ENCODE measurements around the gene MYOCD.

The MYOCD gene

GRCh38 chr17:12646761-12647422 is 18.8 kb upstream of the MYOCD start:
- Histone ChIP-seq H3K9ac (ENCODE audit: low read depth, low read length) (no peak overlapping the region), H3K27me3 (ENCODE audit: control insufficient read depth, insufficient read depth, low read length) (no peaks in the 10 kb centered on the region), H3K9me3 (ENCODE audit: control insufficient read depth, insufficient read depth, low read length) (no peaks in the 10 kb centered on the region), H3K4me1 (ENCODE audit: control insufficient read depth, insufficient read depth, low read length) (peaks cover 7% of the 10 kb centered on the region), H3K36me3 (ENCODE audit: control insufficient read depth, insufficient read depth, low read length) (no peaks in the 10 kb centered on the region), H3K4me3 (ENCODE audit: low read depth, low read length) (no peak overlapping the region)

GRCh38 chr17:12648498-12648897 is 17.2 kb upstream of the MYOCD start:
- no peak overlapping the region for H3K9ac ChIP-seq (ENCODE audit: low read depth, low read length)
- peaks cover 7% of the 10 kb centered on the region for H3K4me1 ChIP-seq (ENCODE audit: control insufficient read depth, insufficient read depth, low read length)
- no peaks in the 10 kb centered on the region for H3K27me3 ChIP-seq (ENCODE audit: control insufficient read depth, insufficient read depth, low read length)
- no peaks in the 10 kb centered on the region for H3K36me3 ChIP-seq (ENCODE audit: control insufficient read depth, insufficient read depth, low read length)
- no peak overlapping the region for H3K4me3 ChIP-seq (ENCODE audit: low read depth, low read length)
- no peaks in the 10 kb centered on the region for H3K9me3 ChIP-seq (ENCODE audit: control insufficient read depth, insufficient read depth, low read length)

GRCh38 chr17:12655936-12656335 is 9.8 kb upstream of the MYOCD start:
- H3K27me3 ChIP-seq (ENCODE audit: control insufficient read depth, insufficient read depth, low read length): no peaks in the 10 kb centered on the region
- no peaks in the 10 kb centered on the region for H3K9me3 ChIP-seq (ENCODE audit: control insufficient read depth, insufficient read depth, low read length)
- H3K9ac ChIP-seq (ENCODE audit: low read depth, low read length): no peak overlapping the region
- no peak overlapping the region for H3K4me3 ChIP-seq (ENCODE audit: low read depth, low read length)
- no peaks in the 10 kb centered on the region for H3K36me3 ChIP-seq (ENCODE audit: control insufficient read depth, insufficient read depth, low read length)
- no peaks in the 10 kb centered on the region for H3K4me1 ChIP-seq (ENCODE audit: control insufficient read depth, insufficient read depth, low read length)

GRCh38 chr17:12656354-12656753 is 9.3 kb upstream of the MYOCD start:
- H3K4me1 ChIP-seq (ENCODE audit: control insufficient read depth, insufficient read depth, low read length): no peaks in the 10 kb centered on the region

GRCh38 chr17:12659500-12659899 is 6.2 kb upstream of the MYOCD start:
- Histone ChIP-seq H3K4me1 (ENCODE audit: control insufficient read depth, insufficient read depth, low read length) (no peaks in the 10 kb centered on the region), H3K36me3 (ENCODE audit: control insufficient read depth, insufficient read depth, low read length) (no peaks in the 10 kb centered on the region), H3K9me3 (ENCODE audit: control insufficient read depth, insufficient read depth, low read length) (no peaks in the 10 kb centered on the region), H3K4me3 (ENCODE audit: low read depth, low read length) (no peak overlapping the region), H3K9ac (ENCODE audit: low read depth, low read length) (no peak overlapping the region), H3K27me3 (ENCODE audit: control insufficient read depth, insufficient read depth, low read length) (peaks cover 10% of the 10 kb centered on the region)

More at GRCh38 chr17:12656354-12656753, 9.3 kb upstream of the MYOCD start:
- Histone ChIP-seq H3K4me3 (ENCODE audit: low read depth, low read length) (no peak overlapping the region), H3K9me3 (ENCODE audit: control insufficient read depth, insufficient read depth, low read length) (no peaks in the 10 kb centered on the region), H3K9ac (ENCODE audit: low read depth, low read length) (no peak overlapping the region), H3K27me3 (ENCODE audit: control insufficient read depth, insufficient read depth, low read length) (no peaks in the 10 kb centered on the region), H3K36me3 (ENCODE audit: control insufficient read depth, insufficient read depth, low read length) (no peaks in the 10 kb centered on the region)

- no peaks in the 10 kb centered on the region for H3K4me1 ChIP-seq (ENCODE audit: control insufficient read depth, insufficient read depth, low read length)
- H3K9ac ChIP-seq (ENCODE audit: low read depth, low read length): no peak overlapping the region
- H3K9me3 ChIP-seq (ENCODE audit: control insufficient read depth, insufficient read depth, low read length): no peaks in the 10 kb centered on the region
- peaks cover 29% of the 10 kb centered on the region for H3K27me3 ChIP-seq (ENCODE audit: control insufficient read depth, insufficient read depth, low read length)
- H3K36me3 ChIP-seq (ENCODE audit: control insufficient read depth, insufficient read depth, low read length): no peaks in the 10 kb centered on the region
- peak overlapping the region; percentile 76 for H3K4me3 ChIP-seq (ENCODE audit: low read depth, low read length)
These were observed 1.4 kb upstream of the MYOCD start for GRCh38 chr17:12664252-12664651.

- H3K27me3 ChIP-seq (ENCODE audit: control insufficient read depth, insufficient read depth, low read length): peaks cover 29% of the 10 kb centered on the region
- H3K4me1 ChIP-seq (ENCODE audit: control insufficient read depth, insufficient read depth, low read length): no peaks in the 10 kb centered on the region
- no peak overlapping the region for H3K9ac ChIP-seq (ENCODE audit: low read depth, low read length)
- no peaks in the 10 kb centered on the region for H3K36me3 ChIP-seq (ENCODE audit: control insufficient read depth, insufficient read depth, low read length)
- peak overlapping the region; percentile 76 for H3K4me3 ChIP-seq (ENCODE audit: low read depth, low read length)
- no peaks in the 10 kb centered on the region for H3K9me3 ChIP-seq (ENCODE audit: control insufficient read depth, insufficient read depth, low read length)
These were observed 812 bp upstream of the MYOCD start for GRCh38 chr17:12664894-12665262.

GRCh38 chr17:12666718-12667117 is 1.0 kb downstream of the MYOCD start:
- no peaks in the 10 kb centered on the region for H3K36me3 ChIP-seq (ENCODE audit: control insufficient read depth, insufficient read depth, low read length)
- H3K9ac ChIP-seq (ENCODE audit: low read depth, low read length): no peak overlapping the region
- no peaks in the 10 kb centered on the region for H3K9me3 ChIP-seq (ENCODE audit: control insufficient read depth, insufficient read depth, low read length)

GRCh38 chr17:12667299-12667958 is 1.7 kb downstream of the MYOCD start:
- no peak overlapping the region for H3K9ac ChIP-seq (ENCODE audit: low read depth, low read length)
- H3K9me3 ChIP-seq (ENCODE audit: control insufficient read depth, insufficient read depth, low read length): no peaks in the 10 kb centered on the region
- H3K27me3 ChIP-seq (ENCODE audit: control insufficient read depth, insufficient read depth, low read length): peaks cover 29% of the 10 kb centered on the region
- no peaks in the 10 kb centered on the region for H3K36me3 ChIP-seq (ENCODE audit: control insufficient read depth, insufficient read depth, low read length)
- no peaks in the 10 kb centered on the region for H3K4me1 ChIP-seq (ENCODE audit: control insufficient read depth, insufficient read depth, low read length)
- no peak overlapping the region for H3K4me3 ChIP-seq (ENCODE audit: low read depth, low read length)

More at GRCh38 chr17:12666718-12667117, 1.0 kb downstream of the MYOCD start:
- no peak overlapping the region for H3K4me3 ChIP-seq (ENCODE audit: low read depth, low read length)
- H3K4me1 ChIP-seq (ENCODE audit: control insufficient read depth, insufficient read depth, low read length): no peaks in the 10 kb centered on the region
- peaks cover 29% of the 10 kb centered on the region for H3K27me3 ChIP-seq (ENCODE audit: control insufficient read depth, insufficient read depth, low read length)

GRCh38 chr17:12671906-12672305 is 6.2 kb downstream of the MYOCD start:
- Histone ChIP-seq H3K36me3 (ENCODE audit: control insufficient read depth, insufficient read depth, low read length) (no peaks in the 10 kb centered on the region), H3K9ac (ENCODE audit: low read depth, low read length) (no peak overlapping the region), H3K4me3 (ENCODE audit: low read depth, low read length) (no peak overlapping the region), H3K4me1 (ENCODE audit: control insufficient read depth, insufficient read depth, low read length) (no peaks in the 10 kb centered on the region), H3K27me3 (ENCODE audit: control insufficient read depth, insufficient read depth, low read length) (peaks cover 2% of the 10 kb centered on the region), H3K9me3 (ENCODE audit: control insufficient read depth, insufficient read depth, low read length) (no peaks in the 10 kb centered on the region)

- Histone ChIP-seq H3K27me3 (ENCODE audit: control insufficient read depth, insufficient read depth, low read length) (no peaks in the 10 kb centered on the region), H3K36me3 (ENCODE audit: control insufficient read depth, insufficient read depth, low read length) (no peaks in the 10 kb centered on the region), H3K9ac (ENCODE audit: low read depth, low read length) (no peak overlapping the region), H3K4me1 (ENCODE audit: control insufficient read depth, insufficient read depth, low read length) (no peaks in the 10 kb centered on the region), H3K4me3 (ENCODE audit: low read depth, low read length) (no peak overlapping the region), H3K9me3 (ENCODE audit: control insufficient read depth, insufficient read depth, low read length) (no peaks in the 10 kb centered on the region)
These were observed 7.3 kb downstream of the MYOCD start for GRCh38 chr17:12672947-12673346.

GRCh38 chr17:12673788-12674187 is 8.1 kb downstream of the MYOCD start:
- Histone ChIP-seq H3K36me3 (ENCODE audit: control insufficient read depth, insufficient read depth, low read length) (no peaks in the 10 kb centered on the region), H3K27me3 (ENCODE audit: control insufficient read depth, insufficient read depth, low read length) (no peaks in the 10 kb centered on the region), H3K9ac (ENCODE audit: low read depth, low read length) (no peak overlapping the region), H3K4me1 (ENCODE audit: control insufficient read depth, insufficient read depth, low read length) (no peaks in the 10 kb centered on the region), H3K4me3 (ENCODE audit: low read depth, low read length) (no peak overlapping the region), H3K9me3 (ENCODE audit: control insufficient read depth, insufficient read depth, low read length) (no peaks in the 10 kb centered on the region)
